ES-I3 (cell line): ENCODE results near the gene WNT5B.

Experiments
- H3K36me3 ChIP-seq: 2 replicates; pipeline ENCODE4 v1.6.1; 2013; ENCODE audit warnings: mild to moderate bottlenecking, low read length, control low read depth, moderate library complexity; ENCODE audit not compliant: insufficient read depth
- H3K4me1 ChIP-seq: 2 replicates; pipeline ENCODE4 v1.6.1; 2013; ENCODE audit warnings: mild to moderate bottlenecking, control low read depth, low read length; ENCODE audit not compliant: insufficient read depth
- H3K9ac ChIP-seq: 2 replicates; pipeline ENCODE4 v1.6.1; 2013; ENCODE audit warnings: low read depth, mild to moderate bottlenecking, low read length, moderate library complexity
- H3K9me3 ChIP-seq: 2 replicates; pipeline ENCODE4 v1.6.1; 2013; ENCODE audit warnings: mild to moderate bottlenecking, low read length, moderate library complexity; ENCODE audit not compliant: control insufficient read depth, insufficient read depth

WNT5B gene

GRCh38 chr12:1628666-1629337 lies at the start of gene WNT5B:
Gene WNT5B (plus strand): TSS chr12:1629231. CDS start chr12:1631355, 2,124 bp downstream.
- Histone ChIP-seq H3K9me3 (no peaks in the 10 kb centered on the region), H3K36me3 (no peaks in the 10 kb centered on the region), H3K9ac (peak within 1 kb of the TSS; percentile 53), H3K4me1 (peaks cover 19% of the 10 kb centered on the region)

- Histone ChIP-seq H3K36me3 (no peaks in the 10 kb centered on the region), H3K9ac (no peak overlapping the region), H3K4me1 (no peaks in the 10 kb centered on the region), H3K9me3 (no peaks in the 10 kb centered on the region)
Measured at GRCh38 chr12:1579651-1580435, 49.2 kb upstream of the WNT5B start.

- no peak overlapping the region for H3K9ac ChIP-seq
- no peaks in the 10 kb centered on the region for H3K36me3 ChIP-seq
- H3K4me1 ChIP-seq, result no peaks in the 10 kb centered on the region
- no peaks in the 10 kb centered on the region for H3K9me3 ChIP-seq
Measured at GRCh38 chr12:1580526-1580925, 48.5 kb upstream of the WNT5B start.

- Histone ChIP-seq H3K9me3 (no peaks in the 10 kb centered on the region), H3K36me3 (no peaks in the 10 kb centered on the region), H3K4me1 (0 out of 2 replicates have a peak, but pooled peaks cover under 1% of the 10 kb centered on the region), H3K9ac (no peak overlapping the region)
Measured at GRCh38 chr12:1581973-1582708, 46.9 kb upstream of the WNT5B start.

- H3K36me3 ChIP-seq, result no peaks in the 10 kb centered on the region
- no peaks in the 10 kb centered on the region for H3K9me3 ChIP-seq
- H3K4me1 ChIP-seq, result 0 out of 2 replicates have a peak, but pooled peaks cover 6% of the 10 kb centered on the region
- H3K9ac ChIP-seq, result no peak overlapping the region
Measured at GRCh38 chr12:1582709-1583050, 46.4 kb upstream of the WNT5B start.

GRCh38 chr12:1583421-1584078 lies 45.5 kb upstream of the WNT5B start:
- Histone ChIP-seq H3K4me1 (peaks cover 13% of the 10 kb centered on the region), H3K9me3 (no peaks in the 10 kb centered on the region), H3K9ac (no peak overlapping the region), H3K36me3 (no peaks in the 10 kb centered on the region)

- H3K9me3 ChIP-seq, result no peaks in the 10 kb centered on the region
- H3K4me1 ChIP-seq, result peaks cover 17% of the 10 kb centered on the region
- no peaks in the 10 kb centered on the region for H3K36me3 ChIP-seq
- no peak overlapping the region for H3K9ac ChIP-seq
Measured at GRCh38 chr12:1584326-1584725, 44.7 kb upstream of the WNT5B start.

- Histone ChIP-seq H3K4me1 (peaks cover 35% of the 10 kb centered on the region), H3K9me3 (no peaks in the 10 kb centered on the region), H3K36me3 (no peaks in the 10 kb centered on the region), H3K9ac (no peak overlapping the region)
Measured at GRCh38 chr12:1587927-1588574, 41.0 kb upstream of the WNT5B start.

GRCh38 chr12:1588575-1588947 lies 40.5 kb upstream of the WNT5B start:
- no peaks in the 10 kb centered on the region for H3K9me3 ChIP-seq
- peaks cover 35% of the 10 kb centered on the region for H3K4me1 ChIP-seq
- no peaks in the 10 kb centered on the region for H3K36me3 ChIP-seq
- H3K9ac ChIP-seq, result no peak overlapping the region

GRCh38 chr12:1590221-1590979 lies 38.6 kb upstream of the WNT5B start:
- H3K36me3 ChIP-seq, result no peaks in the 10 kb centered on the region
- H3K9ac ChIP-seq, result peak overlapping the region; percentile 44; the same call in 1 of the 2 replicates
- peaks cover 35% of the 10 kb centered on the region for H3K4me1 ChIP-seq

GRCh38 chr12:1591034-1591433 lies 38.0 kb upstream of the WNT5B start:
- no peaks in the 10 kb centered on the region for H3K36me3 ChIP-seq
- H3K4me1 ChIP-seq, result peaks cover 35% of the 10 kb centered on the region
- peak overlapping the region; percentile 44; the same call in 1 of the 2 replicates for H3K9ac ChIP-seq
- H3K9me3 ChIP-seq, result no peaks in the 10 kb centered on the region

More at GRCh38 chr12:1590221-1590979, 38.6 kb upstream of the WNT5B start:
- H3K9me3 ChIP-seq, result no peaks in the 10 kb centered on the region

GRCh38 chr12:1591543-1591942 lies 37.5 kb upstream of the WNT5B start:
- Histone ChIP-seq H3K4me1 (peaks cover 35% of the 10 kb centered on the region), H3K9ac (no peak overlapping the region), H3K36me3 (no peaks in the 10 kb centered on the region), H3K9me3 (no peaks in the 10 kb centered on the region)

- H3K4me1 ChIP-seq, result peaks cover 30% of the 10 kb centered on the region
- no peaks in the 10 kb centered on the region for H3K36me3 ChIP-seq
- H3K9ac ChIP-seq, result peak overlapping the region; percentile 55
- no peaks in the 10 kb centered on the region for H3K9me3 ChIP-seq
Measured at GRCh38 chr12:1592444-1593173, 36.4 kb upstream of the WNT5B start.
